ENCODE results near the gene DGKD. TPM values are rescaled to one million over a fixed set of nuclear protein-coding genes. Genes with fewer than 3 reads are reported as not detected.
A peak's percentile ranks its signal among the peaks of the same experiment; 100 is the strongest.
"Not testable (repeated sequence)": the region's sequence is repeated elsewhere in the genome, so short reads cannot be mapped to it uniquely, and the experiment has no call there.

The DGKD gene
- total and polyA plus RNA-seq, 10 donors: 21.9 to 120 (median 71.9) TPM

DNA sequence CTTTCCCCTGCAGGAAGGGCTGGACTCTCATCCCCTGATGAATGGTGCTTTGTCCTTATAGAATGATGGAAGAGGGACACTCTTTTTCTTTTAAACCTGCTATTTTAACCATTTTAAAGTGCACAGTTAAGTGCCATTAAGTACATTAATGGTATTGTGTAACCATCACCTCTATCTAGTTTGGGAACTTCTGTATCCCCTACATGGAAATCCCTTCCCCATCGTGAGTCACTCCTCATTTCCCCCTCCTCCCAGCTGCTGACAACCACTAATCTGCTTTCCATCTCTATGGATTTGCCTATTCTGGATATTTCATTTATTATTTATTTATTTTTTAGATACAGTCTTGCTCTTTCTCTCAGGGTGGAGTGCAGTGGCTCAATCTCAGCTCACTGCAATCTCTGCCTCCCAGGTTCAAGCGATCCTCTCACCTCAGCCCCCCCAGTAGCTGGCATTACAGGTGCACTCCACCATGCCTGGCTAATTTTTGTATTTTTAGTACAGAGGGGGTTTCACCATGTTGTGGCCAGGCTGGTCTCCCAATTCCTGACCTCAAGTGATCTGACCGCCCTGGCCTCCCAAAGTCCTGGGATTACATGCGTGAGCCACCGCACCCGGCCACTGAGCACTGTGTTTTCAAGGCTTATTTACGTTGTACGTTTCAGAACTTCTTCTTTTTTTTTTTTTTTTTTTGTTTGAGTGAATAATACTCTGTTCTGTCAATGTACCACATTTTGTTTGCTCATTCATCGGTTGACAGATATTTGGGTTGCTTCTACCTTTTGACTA is 15.8 kb downstream of the DGKD start:
- Histone ChIP-seq H3K36me3 (peaks cover 0 to 44% (median 6%) of the 10 kb centered on the region in 6 donors), H3K4me1 (peaks cover 4 to 91% (median 34%) of the 10 kb centered on the region in 6 donors), H3K27me3 (replicated peaks in 1 of 7) (no peaks in the 10 kb centered on the region), H3K9me3 (peaks cover 0 to under 1% (median 0%) of the 10 kb centered on the region in 8 donors), H3K4me3 (no peak overlapping the region), H3K27ac (peak overlapping the region in 3 of 8 donors; percentile 46 to 59 (median 47))
- intact Hi-C loops (cut with DNase I; ENCODE audit: low total_unique reads): no loop called here
- TF ChIP-seq, protein P1, sequence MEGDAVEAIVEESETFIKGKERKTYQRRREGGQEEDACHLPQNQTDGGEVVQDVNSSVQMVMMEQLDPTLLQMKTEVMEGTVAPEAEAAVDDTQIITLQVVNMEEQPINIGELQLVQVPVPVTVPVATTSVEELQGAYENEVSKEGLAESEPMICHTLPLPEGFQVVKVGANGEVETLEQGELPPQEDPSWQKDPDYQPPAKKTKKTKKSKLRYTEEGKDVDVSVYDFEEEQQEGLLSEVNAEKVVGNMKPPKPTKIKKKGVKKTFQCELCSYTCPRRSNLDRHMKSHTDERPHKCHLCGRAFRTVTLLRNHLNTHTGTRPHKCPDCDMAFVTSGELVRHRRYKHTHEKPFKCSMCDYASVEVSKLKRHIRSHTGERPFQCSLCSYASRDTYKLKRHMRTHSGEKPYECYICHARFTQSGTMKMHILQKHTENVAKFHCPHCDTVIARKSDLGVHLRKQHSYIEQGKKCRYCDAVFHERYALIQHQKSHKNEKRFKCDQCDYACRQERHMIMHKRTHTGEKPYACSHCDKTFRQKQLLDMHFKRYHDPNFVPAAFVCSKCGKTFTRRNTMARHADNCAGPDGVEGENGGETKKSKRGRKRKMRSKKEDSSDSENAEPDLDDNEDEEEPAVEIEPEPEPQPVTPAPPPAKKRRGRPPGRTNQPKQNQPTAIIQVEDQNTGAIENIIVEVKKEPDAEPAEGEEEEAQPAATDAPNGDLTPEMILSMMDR (IDR thresholded peaks at IDR 0.05 in 8 of 11, conservative IDR thresholded peaks at IDR 0.05 in 3 of 11): no peak
- no peak for TF ChIP-seq POLR2A (IDR thresholded peaks at IDR 0.05)
- TF ChIP-seq POLR2AphosphoS5 (IDR thresholded peaks at IDR 0.05): no peak
- DNase-seq: no peak
- 65 to 79% (median 71%) methylated on average over 9 of the region's 9 CpGs for WGBS, 5 donors

DNA sequence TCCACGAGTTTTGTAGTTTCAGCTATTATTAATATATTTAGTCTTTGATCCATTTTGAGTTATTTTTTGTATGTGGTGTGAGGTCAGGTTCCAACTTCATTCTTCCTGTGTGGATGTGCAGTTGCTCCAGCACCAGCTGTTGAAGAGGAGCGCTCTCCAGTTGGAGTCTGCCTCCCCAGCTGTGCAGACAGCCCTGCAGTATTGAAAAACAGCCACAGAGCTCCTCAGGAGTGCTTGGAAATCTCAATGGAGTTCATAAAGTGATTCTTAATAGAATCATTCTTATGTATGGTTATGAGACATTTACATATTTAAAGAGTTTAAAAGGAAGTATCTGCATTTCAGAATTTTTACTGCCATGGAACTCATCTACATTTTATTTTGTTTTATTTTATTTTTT is 17.3 kb downstream of the DGKD start:
- TF ChIP-seq POLR2AphosphoS5 (IDR thresholded peaks at IDR 0.05) (no peak), POLR2A (IDR thresholded peaks at IDR 0.05) (no peak)
- TF ChIP-seq, protein P1 (IDR thresholded peaks at IDR 0.05 in 8 of 11, conservative IDR thresholded peaks at IDR 0.05 in 3 of 11): no peak
- intact Hi-C loops (cut with DNase I; ENCODE audit: low total_unique reads): no loop called here
- Histone ChIP-seq H3K36me3 (peaks cover 0 to 56% (median 6%) of the 10 kb centered on the region in 6 donors), H3K27me3 (replicated peaks in 1 of 7) (no peaks in the 10 kb centered on the region), H3K4me3 (no peak overlapping the region), H3K27ac (no peak overlapping the region), H3K9me3 (no peaks in the 10 kb centered on the region), H3K4me1 (peaks cover 4 to 93% (median 34%) of the 10 kb centered on the region in 6 donors)
- DNase-seq: no peak
- WGBS, 5 donors: 81 to 92% (median 83%) methylated on average over 2 of the region's 2 CpGs

DNA sequence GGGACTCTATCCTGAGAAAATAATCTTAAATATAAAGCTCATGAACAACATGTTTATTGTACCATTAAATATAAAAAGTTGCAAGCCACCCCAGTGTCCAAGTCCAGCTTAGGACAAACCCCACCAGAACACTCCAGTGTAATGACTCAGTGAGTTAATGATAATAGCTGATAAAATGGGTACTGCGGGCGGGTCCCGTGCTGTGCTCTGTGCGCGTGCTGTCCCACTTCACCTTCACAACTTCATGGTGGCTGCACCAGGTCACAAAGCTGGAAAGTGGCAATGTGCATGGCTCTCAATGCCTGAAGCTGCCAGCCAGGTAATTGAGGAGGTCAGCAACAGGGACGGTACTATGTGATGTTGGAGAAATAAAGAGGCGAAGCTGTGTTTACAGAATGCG is 18.6 kb downstream of the DGKD start:
- no peak for TF ChIP-seq POLR2AphosphoS5 (IDR thresholded peaks at IDR 0.05)
- TF ChIP-seq POLR2A (IDR thresholded peaks at IDR 0.05): no peak
- TF ChIP-seq, protein P1 (IDR thresholded peaks at IDR 0.05 in 8 of 11, conservative IDR thresholded peaks at IDR 0.05 in 3 of 11): no peak
- Histone ChIP-seq H3K4me1 (peaks cover 4 to 83% (median 32%) of the 10 kb centered on the region in 6 donors), H3K27me3 (replicated peaks in 1 of 7) (no peaks in the 10 kb centered on the region), H3K4me3 (no peak overlapping the region), H3K36me3 (peaks cover 0 to 68% (median 6%) of the 10 kb centered on the region in 6 donors), H3K27ac (no peak overlapping the region), H3K9me3 (no peaks in the 10 kb centered on the region)
- WGBS, 5 donors: 89 to 96% (median 93%) methylated on average over 8 of the region's 8 CpGs
- DNase-seq: no peak
- intact Hi-C loops (cut with DNase I; ENCODE audit: low total_unique reads): no loop called here

DNA sequence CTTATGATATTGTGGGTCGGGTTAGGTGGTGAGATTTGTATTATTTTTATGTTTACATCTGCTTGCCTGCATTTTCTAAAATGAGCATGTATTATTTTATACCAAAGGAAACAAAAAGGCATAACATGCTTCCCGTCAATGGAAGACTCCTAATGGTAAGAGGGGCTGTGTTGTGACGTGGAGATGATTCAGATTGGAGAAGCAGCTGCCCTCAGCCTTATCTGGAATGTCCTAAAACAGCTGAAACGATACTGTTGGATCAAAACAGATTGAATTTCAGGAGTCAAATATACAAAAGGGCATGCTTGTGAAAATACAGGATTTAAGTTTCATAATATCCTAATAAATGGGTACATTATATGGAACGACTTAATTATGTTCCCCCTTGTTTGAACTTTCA is 19.0 kb downstream of the DGKD start:
- H3K27ac ChIP-seq: no peak overlapping the region

DNA sequence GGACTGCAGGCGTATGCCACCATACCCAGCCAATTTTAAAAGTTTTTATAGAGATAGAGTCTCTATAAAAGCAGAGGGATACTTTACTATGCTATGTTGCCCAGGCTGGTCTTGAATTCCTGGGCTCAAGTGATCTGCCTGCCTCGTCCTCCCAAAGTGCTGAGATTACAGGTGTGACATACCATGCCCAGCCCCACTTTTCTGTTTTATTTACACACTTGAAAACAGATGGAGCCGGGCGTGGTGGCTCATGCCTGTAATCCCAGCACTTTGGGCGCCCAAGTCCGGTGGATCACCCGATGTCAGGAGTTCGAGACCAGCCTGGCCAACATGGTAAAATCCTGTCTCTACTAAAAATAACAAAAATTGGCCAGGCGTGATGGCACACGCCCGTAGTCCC is 20.5 kb downstream of the DGKD start:
- 93 to 98% (median 95%) methylated on average over 11 of the region's 11 CpGs for WGBS, 5 donors
- H3K36me3 ChIP-seq: peaks cover 0 to 67% (median 6%) of the 10 kb centered on the region in 6 donors
- intact Hi-C loops (cut with DNase I; ENCODE audit: low total_unique reads); H3K27me3 ChIP-seq (replicated peaks in 1 of 7); H3K4me3 ChIP-seq; H3K9me3 ChIP-seq; H3K27ac ChIP-seq; DNase-seq: not testable (repeated sequence)
- H3K4me1 ChIP-seq: peaks cover 4 to 82% (median 25%) of the 10 kb centered on the region in 6 donors

More for the DNA sequence above, 19.0 kb downstream of the DGKD start:
- H3K4me3 ChIP-seq: no peak overlapping the region
- no peaks in the 10 kb centered on the region for H3K9me3 ChIP-seq
- peaks cover 4 to 82% (median 29%) of the 10 kb centered on the region in 6 donors for H3K4me1 ChIP-seq
- TF ChIP-seq POLR2A (IDR thresholded peaks at IDR 0.05) (no peak), POLR2AphosphoS5 (IDR thresholded peaks at IDR 0.05) (no peak)
- TF ChIP-seq, protein P1 (IDR thresholded peaks at IDR 0.05 in 8 of 11, conservative IDR thresholded peaks at IDR 0.05 in 3 of 11): no peak
- DNase-seq: no peak
- H3K27me3 ChIP-seq (replicated peaks in 1 of 7): no peaks in the 10 kb centered on the region
- peaks cover 0 to 67% (median 6%) of the 10 kb centered on the region in 6 donors for H3K36me3 ChIP-seq
- intact Hi-C loops (cut with DNase I; ENCODE audit: low total_unique reads): no loop called here
- WGBS, 5 donors: 85 to 95% (median 89%) methylated on average over 5 of the region's 5 CpGs

All from spleen (tissue), 11 donors.